ENCODE results near the gene GABPB2. TPM values are rescaled to one million over a fixed set of nuclear protein-coding genes. Genes with fewer than 3 reads are reported as not detected.
A peak's percentile ranks its signal among the peaks of the same experiment; 100 is the strongest.

The GABPB2 gene
- total and polyA plus RNA-seq, 2 of the 13 experiments (the other 11 are each of a cell fraction or from before 2014, with no cell fraction given), result 0.09 TPM; not detected in 1

DNA sequence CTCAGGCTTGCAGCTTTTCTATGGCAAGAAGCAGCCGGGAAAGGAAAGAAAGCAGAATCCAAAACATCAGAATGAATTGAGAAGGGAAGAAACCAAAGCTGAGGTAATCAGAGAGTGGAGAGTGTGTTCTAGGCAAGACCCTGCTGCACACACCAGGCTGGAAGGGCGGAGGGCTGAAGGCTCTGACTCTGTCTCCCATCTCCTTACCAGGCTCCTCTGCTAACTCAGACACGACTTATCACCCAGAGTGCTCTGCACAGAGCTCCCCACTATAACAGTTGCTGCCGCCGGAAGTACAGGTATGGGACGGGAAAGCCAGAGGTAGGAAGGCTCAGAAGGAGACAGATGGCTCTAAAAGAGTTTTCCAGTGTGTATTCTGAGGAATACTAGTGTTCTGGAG is 96.6 kb downstream of the GABPB2 start:
- CTCF ChIA-PET (ENCODE audit: low intra/inter-chr PET ratio, low total read pairs), result no interaction called here
- Histone ChIP-seq H2AFZ (ENCODE audit: low read length) (no peak overlapping the region), H4K20me1 (ENCODE audit: insufficient read depth, low read length) (no peaks in the 10 kb centered on the region), H3K9ac (ENCODE audit: insufficient read depth, low read depth, low read length) (peak overlapping the region; percentile 93; the same call in 1 of the 2 replicates), H3K4me1 (ENCODE audit: insufficient read depth, low read length) (peaks cover 25% of the 10 kb centered on the region), H3K9me3 (ENCODE audit: low read length) (no peaks in the 10 kb centered on the region), H3K4me3 (replicated peaks in 1 of 3; ENCODE audit: insufficient read depth in 1 of 3, low read depth in 2 of 3, low read length in 3 of 3) (peak overlapping the region; percentile 91 to 94 (median 93); a peak in 5 of 6 replicates), H3K27ac (ENCODE audit: extremely low read length, insufficient read depth, low read length) (no peak overlapping the region), H3K79me2 (ENCODE audit: insufficient read depth, low read length) (peaks cover 17% of the 10 kb centered on the region), H3K27me3 (ENCODE audit: control insufficient read depth in 1 of 2, insufficient read depth in 2 of 2, low read length in 2 of 2) (peaks cover 0 to 5% of the 10 kb centered on the region in 2 experiments; a peak in 2 of 5 replicates), H3K36me3 (replicated peaks in 1 of 2; ENCODE audit: control insufficient read depth in 1 of 2, insufficient read depth in 2 of 2, low read length in 2 of 2) (peaks cover 3 to 5% of the 10 kb centered on the region in 2 experiments; a peak in 3 of 5 replicates), H3K4me2 (ENCODE audit: low read depth, low read length) (peak overlapping the region; percentile 83)
- no peak for TF ChIP-seq ZSCAN21 (CRISPR knock-in tag; IDR thresholded peaks at IDR 0.05; ENCODE audit: borderline replicate concordance)
- POLR2A ChIA-PET, result interaction anchor here (1.0 to 2.8 kb wide), 3 partner anchors 23 to 32 kb away, joined by 4 to 14 read pairs (median 5); partner anchors contain the start of gene VPS72
- WGBS (ENCODE audit: low lambda C conversion rate), result 92% methylated on average over 6 of the region's 6 CpGs
- DNase-seq (ENCODE audit: low spot score) (no peak), ATAC-seq (no peak), FAIRE-seq (no peak)
- no TSS peak for BruUV-seq (replicated peaks)
- in situ Hi-C loops (cut with HindIII; ENCODE audit: extremely low pct_ligation_motif_present, low pct_unique_long_range_greater_than_20kb), result no loop called here
- intact Hi-C loops (cut with micrococcal nuclease; ENCODE audit: unreplicated experiment), result no loop called here

DNA sequence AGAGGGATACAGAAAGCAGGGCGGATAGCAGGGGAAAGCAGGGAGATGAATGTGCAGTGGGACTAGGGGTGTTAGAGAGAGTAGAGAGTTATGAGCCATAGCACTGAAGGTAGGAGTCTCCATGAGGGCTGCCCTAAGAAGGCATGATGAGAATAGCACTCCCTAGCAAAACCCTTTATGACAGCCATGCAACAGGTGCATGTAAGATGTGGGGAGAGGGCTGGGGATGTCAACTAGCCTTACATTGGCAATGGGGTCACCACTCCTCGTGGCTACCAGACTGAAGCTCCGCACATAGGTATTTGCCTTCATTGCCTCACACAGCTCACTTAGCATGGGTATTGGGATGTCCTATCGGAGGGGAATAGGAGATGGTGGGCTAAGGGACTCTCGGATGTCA is 100.6 kb downstream of the GABPB2 start:
- ChIA-PET CTCF (ENCODE audit: low intra/inter-chr PET ratio, low total read pairs) (no interaction called here), POLR2A (interaction anchor here (2.1 kb wide), 1 partner anchor 18 kb away, joined by 6 read pairs; the partner anchor contains the start of gene VPS72)
- H3K4me2 ChIP-seq (ENCODE audit: low read depth, low read length), result no peak overlapping the region
- intact Hi-C loops (cut with micrococcal nuclease; ENCODE audit: unreplicated experiment) (no loop called here), in situ Hi-C loops (cut with HindIII; ENCODE audit: extremely low pct_ligation_motif_present, low pct_unique_long_range_greater_than_20kb) (no loop called here)
- H3K9me3 ChIP-seq (ENCODE audit: low read length), result no peaks in the 10 kb centered on the region
- H3K9ac ChIP-seq (ENCODE audit: insufficient read depth, low read depth, low read length), result no peak overlapping the region
- no peak overlapping the region for H3K27ac ChIP-seq (ENCODE audit: extremely low read length, insufficient read depth, low read length)
- no TSS peak for BruUV-seq (replicated peaks)
- H3K4me1 ChIP-seq (ENCODE audit: insufficient read depth, low read length), result peaks cover 14% of the 10 kb centered on the region
- no peak overlapping the region for H3K4me3 ChIP-seq (replicated peaks in 1 of 3; ENCODE audit: insufficient read depth in 1 of 3, low read depth in 2 of 3, low read length in 3 of 3)
- no peaks in the 10 kb centered on the region for H4K20me1 ChIP-seq (ENCODE audit: insufficient read depth, low read length)
- no peak overlapping the region for H2AFZ ChIP-seq (ENCODE audit: low read length)
- WGBS (ENCODE audit: low lambda C conversion rate), result 95% methylated on average over 5 of the region's 5 CpGs
- no peak for DNase-seq (ENCODE audit: low spot score)
- no peak for FAIRE-seq
- peaks cover 4 to 11% of the 10 kb centered on the region in 2 experiments; a peak in 3 of 5 replicates for H3K36me3 ChIP-seq (replicated peaks in 1 of 2; ENCODE audit: control insufficient read depth in 1 of 2, insufficient read depth in 2 of 2, low read length in 2 of 2)
- no peaks in the 10 kb centered on the region; a peak in 2 of 5 replicates for H3K27me3 ChIP-seq (ENCODE audit: control insufficient read depth in 1 of 2, insufficient read depth in 2 of 2, low read length in 2 of 2)
- H3K79me2 ChIP-seq (ENCODE audit: insufficient read depth, low read length), result peaks cover 11% of the 10 kb centered on the region
- ATAC-seq, result no peak
- TF ChIP-seq ZKSCAN5 (CRISPR knock-in tag; IDR thresholded peaks at IDR 0.05), result no peak
- TF ChIP-seq SP5 (CRISPR knock-in tag; IDR thresholded peaks at IDR 0.05; ENCODE audit: borderline replicate concordance, low read depth), result no peak
- TF ChIP-seq ZNF572 (CRISPR knock-in tag; IDR thresholded peaks at IDR 0.05), result no peak
- no peak for TF ChIP-seq CEBPG (CRISPR knock-in tag; IDR thresholded peaks at IDR 0.05)
- TF ChIP-seq SATB2 (CRISPR knock-in tag; IDR thresholded peaks at IDR 0.05), result no peak
- TF ChIP-seq FOSL1 (CRISPR knock-in tag; IDR thresholded peaks at IDR 0.05; ENCODE audit: borderline replicate concordance), result no peak
- TF ChIP-seq, protein P1, sequence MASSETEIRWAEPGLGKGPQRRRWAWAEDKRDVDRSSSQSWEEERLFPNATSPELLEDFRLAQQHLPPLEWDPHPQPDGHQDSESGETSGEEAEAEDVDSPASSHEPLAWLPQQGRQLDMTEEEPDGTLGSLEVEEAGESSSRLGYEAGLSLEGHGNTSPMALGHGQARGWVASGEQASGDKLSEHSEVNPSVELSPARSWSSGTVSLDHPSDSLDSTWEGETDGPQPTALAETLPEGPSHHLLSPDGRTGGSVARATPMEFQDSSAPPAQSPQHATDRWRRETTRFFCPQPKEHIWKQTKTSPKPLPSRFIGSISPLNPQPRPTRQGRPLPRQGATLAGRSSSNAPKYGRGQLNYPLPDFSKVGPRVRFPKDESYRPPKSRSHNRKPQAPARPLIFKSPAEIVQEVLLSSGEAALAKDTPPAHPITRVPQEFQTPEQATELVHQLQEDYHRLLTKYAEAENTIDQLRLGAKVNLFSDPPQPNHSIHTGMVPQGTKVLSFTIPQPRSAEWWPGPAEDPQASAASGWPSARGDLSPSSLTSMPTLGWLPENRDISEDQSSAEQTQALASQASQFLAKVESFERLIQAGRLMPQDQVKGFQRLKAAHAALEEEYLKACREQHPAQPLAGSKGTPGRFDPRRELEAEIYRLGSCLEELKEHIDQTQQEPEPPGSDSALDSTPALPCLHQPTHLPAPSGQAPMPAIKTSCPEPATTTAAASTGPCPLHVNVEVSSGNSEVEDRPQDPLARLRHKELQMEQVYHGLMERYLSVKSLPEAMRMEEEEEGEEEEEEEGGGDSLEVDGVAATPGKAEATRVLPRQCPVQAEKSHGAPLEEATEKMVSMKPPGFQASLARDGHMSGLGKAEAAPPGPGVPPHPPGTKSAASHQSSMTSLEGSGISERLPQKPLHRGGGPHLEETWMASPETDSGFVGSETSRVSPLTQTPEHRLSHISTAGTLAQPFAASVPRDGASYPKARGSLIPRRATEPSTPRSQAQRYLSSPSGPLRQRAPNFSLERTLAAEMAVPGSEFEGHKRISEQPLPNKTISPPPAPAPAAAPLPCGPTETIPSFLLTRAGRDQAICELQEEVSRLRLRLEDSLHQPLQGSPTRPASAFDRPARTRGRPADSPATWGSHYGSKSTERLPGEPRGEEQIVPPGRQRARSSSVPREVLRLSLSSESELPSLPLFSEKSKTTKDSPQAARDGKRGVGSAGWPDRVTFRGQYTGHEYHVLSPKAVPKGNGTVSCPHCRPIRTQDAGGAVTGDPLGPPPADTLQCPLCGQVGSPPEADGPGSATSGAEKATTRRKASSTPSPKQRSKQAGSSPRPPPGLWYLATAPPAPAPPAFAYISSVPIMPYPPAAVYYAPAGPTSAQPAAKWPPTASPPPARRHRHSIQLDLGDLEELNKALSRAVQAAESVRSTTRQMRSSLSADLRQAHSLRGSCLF (CRISPR knock-in tag; IDR thresholded peaks at IDR 0.05; ENCODE audit: borderline replicate concordance), result no peak
- TF ChIP-seq EEA1 (CRISPR knock-in tag; IDR thresholded peaks at IDR 0.05; ENCODE audit: borderline replicate concordance), result no peak
- TF ChIP-seq ZNF501 (CRISPR knock-in tag; IDR thresholded peaks at IDR 0.05), result no peak
- TF ChIP-seq ZNF564 (CRISPR knock-in tag; IDR thresholded peaks at IDR 0.05), result no peak
- no peak for TF ChIP-seq ZNF121 (CRISPR knock-in tag; IDR thresholded peaks at IDR 0.05)
- TF ChIP-seq NFYC (CRISPR knock-in tag; IDR thresholded peaks at IDR 0.05), result no peak
- TF ChIP-seq, protein P2, sequence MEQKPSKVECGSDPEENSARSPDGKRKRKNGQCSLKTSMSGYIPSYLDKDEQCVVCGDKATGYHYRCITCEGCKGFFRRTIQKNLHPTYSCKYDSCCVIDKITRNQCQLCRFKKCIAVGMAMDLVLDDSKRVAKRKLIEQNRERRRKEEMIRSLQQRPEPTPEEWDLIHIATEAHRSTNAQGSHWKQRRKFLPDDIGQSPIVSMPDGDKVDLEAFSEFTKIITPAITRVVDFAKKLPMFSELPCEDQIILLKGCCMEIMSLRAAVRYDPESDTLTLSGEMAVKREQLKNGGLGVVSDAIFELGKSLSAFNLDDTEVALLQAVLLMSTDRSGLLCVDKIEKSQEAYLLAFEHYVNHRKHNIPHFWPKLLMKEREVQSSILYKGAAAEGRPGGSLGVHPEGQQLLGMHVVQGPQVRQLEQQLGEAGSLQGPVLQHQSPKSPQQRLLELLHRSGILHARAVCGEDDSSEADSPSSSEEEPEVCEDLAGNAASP (CRISPR knock-in tag; IDR thresholded peaks at IDR 0.05; ENCODE audit: borderline replicate concordance), result no peak
